ENCODE measurements around the gene ZDHHC9. TPM values are rescaled to one million over a fixed set of nuclear protein-coding genes. Genes with fewer than 3 reads are reported as not detected.

Gene ZDHHC9
- total RNA-seq, 1 donor from 2014 or later: 22.1 TPM

DNA sequence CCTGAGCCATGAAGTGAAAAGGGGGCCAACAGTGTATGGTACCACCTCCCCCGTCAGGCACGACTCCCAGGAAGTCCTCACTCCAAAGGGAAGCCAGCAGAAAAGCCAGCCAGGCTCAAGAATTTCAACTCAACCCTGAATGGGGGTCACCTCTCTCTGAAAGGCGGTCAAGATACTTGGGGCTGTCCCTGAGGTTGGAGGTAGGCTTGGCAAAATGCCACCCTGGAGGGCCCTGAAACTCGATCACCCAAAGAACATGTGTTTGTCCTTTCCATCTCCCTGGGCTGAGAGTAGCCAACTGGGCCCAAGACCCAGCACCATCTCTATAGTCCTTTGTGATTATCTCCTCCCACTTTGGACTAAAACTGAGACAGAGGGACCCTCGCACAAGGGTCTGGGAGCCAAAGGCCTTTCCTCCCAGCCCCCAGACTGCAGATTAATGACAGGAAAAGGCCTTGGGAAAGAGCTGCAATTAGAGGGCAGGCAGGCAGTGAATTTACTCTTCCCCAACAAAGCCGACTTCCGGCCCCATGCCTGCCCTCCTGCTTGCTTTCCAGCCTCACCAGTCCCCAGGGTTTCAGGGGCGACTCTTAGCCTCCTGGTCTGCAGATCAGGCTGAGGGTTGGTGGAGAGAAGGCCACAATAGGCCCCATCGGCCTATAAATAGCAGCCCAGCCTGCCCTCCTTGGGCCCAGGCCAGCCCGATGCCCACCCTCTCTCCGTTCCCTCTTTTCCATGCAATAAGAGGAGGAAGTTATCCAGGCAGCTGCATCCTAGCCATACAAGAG lies 58.3 kb downstream of the ZDHHC9 start:
- peak; percentile 6 for DNase-seq

- no peak for DNase-seq
Measured at GRCh38 chrX:129784371-129784770, 59.3 kb downstream of the ZDHHC9 start.

GRCh38 chrX:129783291-129783713 lies 60.4 kb downstream of the ZDHHC9 start:
- no peak for DNase-seq

DNA sequence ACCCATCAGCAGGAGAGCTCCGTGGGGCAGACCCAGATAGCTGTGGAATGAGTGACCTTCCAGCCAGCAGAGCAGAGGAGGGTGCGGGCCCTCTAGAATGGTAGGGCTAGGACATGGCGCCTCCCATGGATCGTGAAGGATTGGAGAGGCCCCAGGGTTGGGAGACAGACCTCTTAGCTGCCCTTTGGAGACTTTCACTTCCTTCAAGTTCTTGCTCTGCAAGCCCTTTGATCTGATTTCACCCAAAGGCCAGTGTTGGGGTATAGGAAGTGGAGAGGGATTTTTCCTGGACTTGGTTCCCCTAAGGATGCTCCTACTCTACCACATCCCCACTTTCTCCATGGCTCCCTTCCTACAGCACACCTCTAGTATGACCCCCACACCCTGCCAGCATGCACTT lies 61.0 kb downstream of the ZDHHC9 start:
- DNase-seq: no peak

DNA sequence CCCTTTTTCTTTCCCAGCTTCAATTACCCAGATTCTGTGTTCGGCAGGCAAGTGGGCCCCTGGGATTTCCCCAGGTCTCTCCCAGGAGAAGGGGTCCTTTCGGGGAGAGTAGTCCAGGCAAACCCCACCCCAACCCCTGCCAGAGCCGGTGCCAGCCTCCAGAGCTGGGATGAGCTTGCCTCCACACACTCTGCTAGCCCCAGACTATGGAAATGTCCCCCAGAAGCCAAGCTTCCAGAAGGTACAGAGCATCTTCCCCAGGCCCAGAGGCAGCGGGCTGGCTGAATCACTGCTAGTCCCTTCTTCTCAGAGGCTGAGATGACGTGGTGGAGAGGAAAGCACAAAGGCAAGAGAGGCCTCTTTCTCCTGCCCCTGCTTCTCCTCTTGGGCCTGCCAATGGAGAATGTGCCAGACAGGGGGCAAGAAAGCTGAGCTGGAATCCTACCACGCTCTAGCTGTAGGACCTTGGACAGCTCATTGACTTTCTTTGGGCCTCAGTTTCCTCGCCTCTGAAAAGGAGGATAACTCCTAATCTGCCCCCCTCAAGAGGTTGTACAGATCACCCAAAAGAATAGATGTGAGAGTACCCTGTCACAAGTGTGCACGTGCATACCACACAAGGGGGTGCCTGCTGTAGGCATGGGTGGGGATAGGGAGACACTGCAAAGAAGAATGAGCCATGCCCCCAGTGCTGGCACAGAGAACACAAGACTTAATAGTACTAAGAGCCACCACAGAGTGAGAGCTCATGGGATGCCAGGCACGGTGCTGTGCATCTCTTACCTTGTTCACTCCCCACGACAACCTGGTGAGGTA lies 61.8 kb downstream of the ZDHHC9 start:
- no peak for DNase-seq

GRCh38 chrX:129781134-129781672 lies 62.5 kb downstream of the ZDHHC9 start:
- DNase-seq: no peak

DNA sequence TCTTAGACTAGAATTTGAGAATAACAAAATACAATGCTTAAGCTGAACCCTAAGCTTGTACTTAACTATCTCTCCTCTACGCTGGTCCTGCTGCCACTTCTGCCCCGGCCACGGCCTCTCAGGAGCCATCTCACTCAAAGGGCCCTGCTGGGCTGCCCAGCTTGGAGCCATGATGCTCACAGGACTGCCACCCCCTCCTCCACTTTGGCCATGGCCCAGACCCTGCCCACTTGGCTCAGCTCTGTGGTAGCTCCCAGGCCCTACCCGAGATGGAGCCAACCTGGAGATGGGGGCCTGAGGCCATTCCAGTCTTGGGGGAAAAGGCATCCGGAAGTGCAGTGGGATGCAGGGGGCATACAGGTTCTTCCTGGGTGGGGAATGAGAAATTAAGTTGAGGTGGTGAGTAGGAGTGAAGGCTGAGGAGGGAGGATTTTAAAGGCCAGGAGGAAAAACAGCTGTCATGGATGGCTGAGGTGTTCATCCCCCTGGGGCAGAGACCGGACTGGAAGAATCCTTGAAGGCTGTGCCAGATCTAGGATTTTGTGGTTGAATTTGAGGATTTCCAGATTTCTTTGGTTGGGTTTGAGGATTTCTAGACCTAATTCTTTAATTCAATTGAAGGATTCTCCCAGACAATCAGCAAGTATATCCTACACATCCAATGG lies 63.1 kb downstream of the ZDHHC9 start:
- no peak for DNase-seq

DNA sequence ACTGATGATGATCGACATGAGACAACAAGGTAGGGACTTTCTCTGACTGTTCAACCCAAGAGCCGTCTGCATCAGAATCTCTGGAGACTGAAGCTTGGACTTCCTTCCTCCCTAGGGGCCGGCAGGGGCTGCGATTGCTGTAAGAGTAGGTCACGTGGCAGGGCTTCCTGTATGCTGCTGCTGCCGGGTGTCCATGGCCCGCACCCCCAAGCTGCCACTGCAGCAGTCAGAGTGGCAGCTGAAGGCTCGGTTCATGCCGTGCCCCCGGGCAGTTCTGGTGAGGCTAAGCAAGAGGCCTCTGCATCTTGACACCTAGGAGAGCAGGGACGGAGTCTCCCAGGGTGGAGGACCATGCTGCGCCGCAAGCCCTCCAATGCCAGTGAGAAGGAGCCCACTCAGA lies 63.9 kb downstream of the ZDHHC9 start, which contains the start of gene SASH3:
TSS of gene SASH3 (plus strand) at position 203 of the 400 bp plus-strand sequence. CDS start at position 352, 149 bp downstream.
- no peak for DNase-seq

DNA sequence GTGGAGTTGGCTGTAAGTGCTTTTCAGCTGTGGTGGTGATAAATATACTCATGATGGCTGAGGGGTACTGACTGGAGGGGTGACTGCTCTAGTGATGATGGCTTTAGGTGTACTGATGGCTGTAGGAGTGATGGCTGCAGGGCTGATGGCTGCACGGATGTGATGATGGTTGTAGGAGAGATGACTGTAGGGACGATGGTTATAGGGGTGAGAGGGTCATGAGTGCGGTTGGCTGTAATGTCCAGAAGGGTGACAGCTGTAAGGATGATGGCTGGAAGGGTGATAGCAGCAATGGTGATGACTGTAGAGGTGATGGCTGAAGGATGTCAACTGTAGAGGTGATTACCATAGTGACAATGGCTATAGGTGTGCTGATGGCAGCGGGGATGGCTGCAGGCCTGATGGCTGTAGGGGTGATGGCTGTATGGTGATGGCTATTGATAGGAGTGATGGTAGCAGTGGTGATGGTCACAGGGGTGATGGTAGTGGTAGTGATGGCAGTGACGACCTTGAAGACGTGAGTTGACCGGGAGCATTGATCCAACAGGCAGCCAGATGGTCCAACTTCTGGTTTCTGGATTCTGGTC lies 64.5 kb downstream of the ZDHHC9 start:
- no peak for DNase-seq

- peak; percentile 60 for DNase-seq
Measured at GRCh38 chrX:129777218-129778030, 66.3 kb downstream of the ZDHHC9 start.

DNA sequence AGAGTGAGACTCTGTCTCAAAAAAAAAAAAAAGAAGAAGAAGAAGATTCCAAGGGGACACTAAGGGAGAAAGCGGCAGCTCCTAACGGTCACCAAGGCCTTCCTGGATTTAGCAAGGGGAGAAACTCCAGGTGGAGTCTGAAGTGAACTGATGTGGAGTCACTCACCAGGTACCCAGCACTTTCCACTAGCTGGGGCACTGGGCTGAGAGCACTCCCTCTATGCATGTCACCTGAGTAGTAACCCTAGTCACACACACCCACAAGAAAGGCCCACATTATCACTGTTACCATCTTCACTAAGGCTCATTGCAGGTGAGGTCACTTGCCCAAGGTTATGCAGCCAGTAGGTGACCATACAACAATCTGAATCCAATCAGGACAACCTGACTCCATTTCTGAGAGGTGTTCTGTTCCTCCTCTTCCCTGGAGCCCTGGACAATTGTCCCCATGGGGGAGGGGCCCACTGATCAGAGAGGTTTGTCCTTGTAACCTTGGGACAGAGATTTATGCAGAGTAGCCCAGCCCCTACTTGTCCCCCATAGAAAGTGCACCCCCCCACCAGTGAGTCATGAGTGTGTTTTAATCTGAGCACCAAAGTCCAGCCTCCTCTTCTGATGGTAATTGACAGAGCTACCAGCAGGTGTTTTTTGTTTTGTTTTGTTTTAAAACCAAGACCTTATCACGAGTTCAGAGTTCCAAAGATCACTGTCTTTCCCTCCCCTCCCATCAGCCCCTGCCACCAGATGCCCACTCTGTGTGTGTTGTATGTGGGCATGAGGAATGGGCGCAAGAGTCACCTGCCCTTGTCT lies 69.8 kb downstream of the ZDHHC9 start:
- no peak for DNase-seq

- peak; percentile 12 for DNase-seq
Measured at GRCh38 chrX:129772796-129773431, 70.8 kb downstream of the ZDHHC9 start.

DNA sequence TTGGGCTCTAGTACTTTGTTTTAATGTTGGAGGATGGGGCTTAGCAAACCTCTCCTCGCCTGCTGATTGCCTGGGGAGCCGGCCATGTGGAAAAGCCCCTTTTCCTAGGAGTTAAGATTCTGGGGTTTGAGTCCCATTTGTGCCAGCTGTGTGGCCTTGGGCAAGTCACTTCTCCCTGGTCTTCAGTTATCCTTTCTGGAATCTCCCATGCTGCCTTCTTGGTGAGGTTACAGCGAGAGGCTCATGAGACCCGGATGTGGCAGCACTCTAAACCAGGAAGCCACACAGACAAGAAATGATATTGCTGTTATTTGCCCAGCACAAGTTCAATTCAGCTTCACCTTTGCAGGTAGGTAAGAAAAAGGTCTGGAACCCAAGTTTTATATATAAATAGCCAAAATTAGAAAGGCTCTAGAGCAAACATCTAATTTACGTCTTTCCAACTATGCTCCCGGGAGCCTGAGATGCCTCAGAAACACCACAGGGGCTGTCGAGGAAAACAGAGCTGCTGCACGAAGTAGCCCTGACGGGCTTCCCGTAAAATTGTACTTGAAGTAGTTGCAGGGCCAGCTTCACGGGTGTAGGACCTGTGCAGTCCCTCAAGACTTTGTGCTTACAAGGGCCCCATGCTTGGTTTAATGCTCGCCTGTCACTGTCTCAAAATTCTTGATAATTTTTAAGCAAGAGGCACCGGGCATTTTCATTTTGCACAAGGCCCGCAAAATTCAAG lies 72.3 kb downstream of the ZDHHC9 start:
- DNase-seq: no peak

GRCh38 chrX:129769467-129770154 lies 74.1 kb downstream of the ZDHHC9 start:
- DNase-seq: no peak

GRCh38 chrX:129768586-129769466 lies 74.9 kb downstream of the ZDHHC9 start:
- no peak for DNase-seq

DNA sequence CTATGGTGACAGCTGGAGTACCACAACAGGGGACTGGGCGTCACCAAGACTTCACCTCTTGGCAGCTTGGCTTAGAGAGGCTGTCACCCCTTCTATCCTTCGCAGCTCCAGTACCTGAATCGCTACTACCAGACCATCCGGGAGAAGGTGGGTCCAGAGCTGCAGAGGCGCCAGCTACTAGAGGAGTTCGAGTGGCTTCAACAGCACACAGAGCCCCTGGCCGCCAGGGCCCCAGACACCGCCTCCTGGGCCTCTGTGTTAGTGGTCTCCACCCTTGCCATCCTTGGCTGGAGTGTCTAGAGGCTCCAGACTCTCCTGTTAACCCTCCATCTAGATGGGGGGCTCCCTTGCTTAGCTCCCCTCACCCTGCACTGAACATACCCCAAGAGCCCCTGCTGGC lies 75.5 kb downstream of the ZDHHC9 start:
- no peak for DNase-seq

DNA sequence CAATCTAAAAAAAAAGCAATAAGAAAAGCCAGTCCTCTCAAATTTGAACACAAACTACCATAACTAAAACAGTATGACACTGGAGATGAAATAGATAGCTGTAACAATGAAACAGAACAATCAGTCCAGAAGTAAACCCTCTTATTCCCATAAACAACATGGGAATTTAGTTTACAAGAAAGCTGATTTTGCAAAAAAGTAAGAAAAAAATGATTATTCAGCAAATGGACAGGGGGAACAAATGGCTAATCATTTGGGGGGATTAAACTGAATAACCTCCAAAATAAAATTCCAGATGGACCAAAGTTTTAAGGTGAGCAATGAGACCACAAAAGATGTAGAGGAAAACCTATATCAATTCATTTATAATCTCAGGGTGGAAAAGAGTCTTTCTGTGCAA lies 80.0 kb downstream of the ZDHHC9 start:
- DNase-seq: no peak

- no peak for DNase-seq
Measured at GRCh38 chrX:129762448-129762847, 81.2 kb downstream of the ZDHHC9 start.
